ENCODE results near the gene PBLD. TPM values are rescaled to one million over a fixed set of nuclear protein-coding genes. Genes with fewer than 3 reads are reported as not detected.

Gene PBLD
- total RNA-seq, 1 experiment from 2014 or later: 3.5 TPM

GRCh38 chr10:68284062-68285001 lies 48.4 kb downstream of the PBLD start:
- Histone ChIP-seq H3K4ac (ENCODE audit: low read depth, low read length) (no peak overlapping the region), H4K91ac (ENCODE audit: insufficient read length, low read depth, low read length) (no peak overlapping the region), H4K20me1 (ENCODE audit: control insufficient read depth, insufficient read depth, insufficient read length) (no peaks in the 10 kb centered on the region), H3K4me1 (ENCODE audit: insufficient read depth, low read length) (no peaks in the 10 kb centered on the region), H2BK20ac (ENCODE audit: low read depth, low read length, poor library complexity, severe bottlenecking) (no peak overlapping the region), H3K9me3 (ENCODE audit: control insufficient read depth, low read depth, low read length) (no peaks in the 10 kb centered on the region), H2BK15ac (ENCODE audit: low read depth, low read length) (no peak overlapping the region), H3T11ph (ENCODE audit: low read length) (no peak overlapping the region), H3K18ac (ENCODE audit: insufficient read length, low read depth, low read length) (no peak overlapping the region), H2BK12ac (ENCODE audit: insufficient read length, low read depth, low read length) (no peak overlapping the region), H4K5ac (ENCODE audit: insufficient read length, low read depth, low read length) (no peak overlapping the region), H3K27me3 (ENCODE audit: insufficient read depth, low read length) (no peaks in the 10 kb centered on the region), H2AK5ac (ENCODE audit: insufficient read length, low read length) (no peak overlapping the region), H3K4me2 (ENCODE audit: insufficient read depth, insufficient read length, low read length) (no peak overlapping the region), H3K79me1 (ENCODE audit: insufficient read depth, low read depth, low read length, poor library complexity, severe bottlenecking) (no peaks in the 10 kb centered on the region), H3K23ac (ENCODE audit: insufficient read length, low read depth, low read length) (no peak overlapping the region), H3K56ac (ENCODE audit: insufficient read length, low read depth, low read length) (no peak overlapping the region), H2AFZ (ENCODE audit: low read length) (no peak overlapping the region), H3K9ac (ENCODE audit: extremely low read depth, insufficient read length, low read length) (no peak overlapping the region), H2BK120ac (ENCODE audit: low read depth, low read length, poor library complexity, severe bottlenecking) (no peak overlapping the region), H3K27ac (ENCODE audit: insufficient read length, low read depth, low read length) (no peak overlapping the region), H4K8ac (replicated peaks; ENCODE audit: insufficient read length, low read depth, low read length) (no peak overlapping the region), H2BK5ac (ENCODE audit: insufficient read length, low read length) (no peak overlapping the region), H3K79me2 (ENCODE audit: insufficient read depth, low read length) (no peaks in the 10 kb centered on the region), H3K14ac (ENCODE audit: insufficient read depth, low read length) (no peak overlapping the region), H3K23me2 (ENCODE audit: insufficient read length, low read depth, low read length, poor library complexity, severe bottlenecking) (no peaks in the 10 kb centered on the region)
- Mint-ChIP-seq H3K4me3 (no peak overlapping the region), H3K4me1 (no peaks in the 10 kb centered on the region), H3K36me3 (ENCODE audit: insufficient read depth in 1 of 3, low read depth in 3 of 3) (peaks cover 4 to 5% (median 4%) of the 10 kb centered on the region in 3 experiments; a peak in 6 of 7 replicates), H3K9me3 (peaks cover 5 to 9% of the 10 kb centered on the region in 2 experiments), H3K27me3 (ENCODE audit: low read depth) (no peaks in the 10 kb centered on the region), H3K27ac (no peak overlapping the region)
- TF ChIP-seq CTCF (conservative IDR thresholded peaks at IDR 0.05): no peak
- DNase-seq: no peak
- WGBS (ENCODE audit: extremely low coverage, insufficient read length, low lambda C conversion rate): no CpG with 5 or more reads among the region's 9 CpGs
